GM21576 (cell line): ENCODE data around the gene SRD5A3.
"Not testable (repeated sequence)": the region's sequence is repeated elsewhere in the genome, so short reads cannot be mapped to it uniquely, and the experiment has no call there.

Source experiments
- ATAC-seq: cut with Tn5 transposase; IDR thresholded peaks from one replicate; pipeline ENCODE4 v1.9.1; 2021; ENCODE audit warnings: mild to moderate bottlenecking, moderate library complexity; ENCODE audit not compliant: unreplicated experiment

The SRD5A3 gene

GRCh38 chr4:55345054-55345453 lies 988 bp upstream of the SRD5A3 start:
- ATAC-seq = no peak

- no peak for ATAC-seq
Observed at GRCh38 chr4:55346851-55347255, 811 bp downstream of the SRD5A3 start.

- no peak for ATAC-seq
Observed at GRCh38 chr4:55347610-55348228, 1.7 kb downstream of the SRD5A3 start.

- ATAC-seq = no peak
Observed at GRCh38 chr4:55348466-55348865, 2.4 kb downstream of the SRD5A3 start.

- not testable (repeated sequence) for ATAC-seq
Observed at GRCh38 chr4:55350870-55351269, 4.8 kb downstream of the SRD5A3 start.

- no peak for ATAC-seq
Observed at GRCh38 chr4:55351824-55352223, 5.8 kb downstream of the SRD5A3 start.

GRCh38 chr4:55352726-55353125 lies 6.7 kb downstream of the SRD5A3 start:
- ATAC-seq = no peak

- ATAC-seq = not testable (repeated sequence)
Observed at GRCh38 chr4:55353228-55353747, 7.2 kb downstream of the SRD5A3 start.

GRCh38 chr4:55354648-55355047 lies 8.6 kb downstream of the SRD5A3 start:
- ATAC-seq = no peak

- ATAC-seq = no peak
Observed at GRCh38 chr4:55355555-55355954, 9.5 kb downstream of the SRD5A3 start.

GRCh38 chr4:55356991-55357461 lies 11.0 kb downstream of the SRD5A3 start:
- no peak for ATAC-seq

- ATAC-seq = no peak
Observed at GRCh38 chr4:55358246-55358645, 12.2 kb downstream of the SRD5A3 start.

- ATAC-seq = peak; percentile 86
Observed at GRCh38 chr4:55358668-55359067, 12.6 kb downstream of the SRD5A3 start.

- ATAC-seq = no peak
Observed at GRCh38 chr4:55359397-55359916, 13.4 kb downstream of the SRD5A3 start.

- ATAC-seq = not testable (repeated sequence)
Observed at GRCh38 chr4:55362938-55363337, 16.9 kb downstream of the SRD5A3 start.

- ATAC-seq = no peak
Observed at GRCh38 chr4:55363691-55364351, 17.8 kb downstream of the SRD5A3 start.

- ATAC-seq = no peak
Observed at GRCh38 chr4:55364691-55365344, 18.8 kb downstream of the SRD5A3 start.

GRCh38 chr4:55365345-55365728 lies 19.3 kb downstream of the SRD5A3 start:
- no peak for ATAC-seq

GRCh38 chr4:55366621-55367020 lies 20.6 kb downstream of the SRD5A3 start:
- no peak for ATAC-seq

- no peak for ATAC-seq
Observed at GRCh38 chr4:55367084-55367722, 21.2 kb downstream of the SRD5A3 start.

GRCh38 chr4:55369968-55370367 lies 23.9 kb downstream of the SRD5A3 start:
- no peak for ATAC-seq
